Mammary epithelial cell (primary cell): ENCODE measurements around the gene PYROXD2.

Experiments used
- EZH2 ChIP-seq: IDR thresholded peaks from 2 replicates; pipeline ENCODE4 v1.6.1; 2012; ENCODE audit warnings: low read length, inconsistent platforms, borderline replicate concordance
- TF ChIP-seq, protein P1 (sequence below), 2 donors: IDR thresholded peaks in 1 of 2; conservative IDR thresholded peaks in 1 of 2; 2 replicates each; pipeline ENCODE4 v1.5.1; 2011 to 2012; ENCODE audit warnings: inconsistent platforms in 2 of 2, low read length in 2 of 2, mild to moderate bottlenecking in 2 of 2, control low read depth in 1 of 2, low read depth in 1 of 2; ENCODE audit not compliant: insufficient read depth in 1 of 2; ENCODE audit errors: extremely low read depth in 1 of 2

DNA sequence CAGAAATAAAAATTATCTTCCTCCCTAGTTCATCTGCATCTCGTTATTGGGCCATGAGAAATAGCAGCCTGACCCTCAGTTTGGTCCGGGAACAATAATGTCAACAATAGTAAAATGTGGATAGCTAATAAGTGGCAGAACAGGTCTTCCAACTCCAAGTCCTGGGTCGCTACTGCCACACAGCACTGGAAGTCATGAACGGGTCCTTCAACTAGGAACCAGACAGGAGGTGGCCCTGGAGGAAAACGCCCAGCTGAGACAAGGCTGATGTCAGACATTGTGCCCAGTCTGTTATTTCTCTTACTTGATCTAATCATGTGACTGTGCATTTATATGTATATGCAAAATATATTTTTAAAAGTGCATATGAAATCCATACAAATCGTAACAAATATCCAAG lies 51.8 kb downstream of the PYROXD2 start:
- TF ChIP-seq, protein P1, sequence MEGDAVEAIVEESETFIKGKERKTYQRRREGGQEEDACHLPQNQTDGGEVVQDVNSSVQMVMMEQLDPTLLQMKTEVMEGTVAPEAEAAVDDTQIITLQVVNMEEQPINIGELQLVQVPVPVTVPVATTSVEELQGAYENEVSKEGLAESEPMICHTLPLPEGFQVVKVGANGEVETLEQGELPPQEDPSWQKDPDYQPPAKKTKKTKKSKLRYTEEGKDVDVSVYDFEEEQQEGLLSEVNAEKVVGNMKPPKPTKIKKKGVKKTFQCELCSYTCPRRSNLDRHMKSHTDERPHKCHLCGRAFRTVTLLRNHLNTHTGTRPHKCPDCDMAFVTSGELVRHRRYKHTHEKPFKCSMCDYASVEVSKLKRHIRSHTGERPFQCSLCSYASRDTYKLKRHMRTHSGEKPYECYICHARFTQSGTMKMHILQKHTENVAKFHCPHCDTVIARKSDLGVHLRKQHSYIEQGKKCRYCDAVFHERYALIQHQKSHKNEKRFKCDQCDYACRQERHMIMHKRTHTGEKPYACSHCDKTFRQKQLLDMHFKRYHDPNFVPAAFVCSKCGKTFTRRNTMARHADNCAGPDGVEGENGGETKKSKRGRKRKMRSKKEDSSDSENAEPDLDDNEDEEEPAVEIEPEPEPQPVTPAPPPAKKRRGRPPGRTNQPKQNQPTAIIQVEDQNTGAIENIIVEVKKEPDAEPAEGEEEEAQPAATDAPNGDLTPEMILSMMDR (conservative IDR thresholded peaks at IDR 0.05 in 1 of 2, IDR thresholded peaks at IDR 0.05 in 1 of 2; ENCODE audit: extremely low read depth in 1 of 2, insufficient read depth in 1 of 2, low read depth in 1 of 2, low read length in 2 of 2): no peak
- TF ChIP-seq EZH2: no peak
